RWPE2 (cell line): ENCODE measurements around the gene CCDC69.

Experiments used
- ATAC-seq: fragments of 200-7000 bp; cut with Tn5 transposase; 3 replicates; pipeline ENCODE4 v1.9.1; 2021; ENCODE audit warnings: low read depth
- DNase-seq: peaks from one replicate; pipeline ENCODE4 v3.0.0-alpha.2; 2020; ENCODE audit warnings: low spot score
- H3K27ac ChIP-seq: fragments of 450-650 bp; 2 replicates; pipeline ENCODE4 v1.5.1; 2017; ENCODE audit warnings: mild to moderate bottlenecking; ENCODE audit not compliant: poor library complexity, severe bottlenecking
- H3K27me3 ChIP-seq: fragments of 250-450 bp; sonication (Bioruptor Pico); 2 replicates; pipeline ENCODE4 v1.5.1; 2021; ENCODE audit warnings: mild to moderate bottlenecking, moderate library complexity; ENCODE audit not compliant: insufficient read depth, poor library complexity, severe bottlenecking
- H3K36me3 ChIP-seq: fragments of 250-450 bp; sonication (Bioruptor Pico); 2 replicates; pipeline ENCODE4 v1.5.1; 2020; ENCODE audit warnings: low read depth, mild to moderate bottlenecking, moderate library complexity
- H3K4me1 ChIP-seq: fragments of 250-450 bp; sonication (Bioruptor Pico); 2 replicates; pipeline ENCODE4 v1.5.1; 2021; ENCODE audit warnings: mild to moderate bottlenecking, moderate library complexity; ENCODE audit not compliant: insufficient read depth, poor library complexity, severe bottlenecking
- H3K4me3 ChIP-seq: fragments of 250-450 bp; sonication (Bioruptor Pico); 2 replicates; pipeline ENCODE4 v1.5.1; 2021; ENCODE audit warnings: mild to moderate bottlenecking, moderate library complexity; ENCODE audit not compliant: severe bottlenecking
- H3K9me3 ChIP-seq: fragments of 250-450 bp; sonication (Bioruptor Pico); 2 replicates; pipeline ENCODE4 v1.5.1; 2021; ENCODE audit warnings: mild to moderate bottlenecking, moderate library complexity; ENCODE audit not compliant: severe bottlenecking
- CTCF ChIP-seq: fragments of 450-650 bp; IDR thresholded peaks from one replicate; pipeline ENCODE4 v1.5.1; 2017; ENCODE audit warnings: mild to moderate bottlenecking, moderate library complexity; ENCODE audit not compliant: poor library complexity, severe bottlenecking

The CCDC69 gene

GRCh38 chr5:151249281-151249680 lies 25.4 kb upstream of the CCDC69 start:
- ATAC-seq = no peak
- H3K27me3 ChIP-seq = no peaks in the 10 kb centered on the region
- no peak overlapping the region for H3K4me3 ChIP-seq
- H3K4me1 ChIP-seq = peaks cover 4% of the 10 kb centered on the region
- H3K9me3 ChIP-seq = no peaks in the 10 kb centered on the region
- H3K36me3 ChIP-seq = no peaks in the 10 kb centered on the region
- TF ChIP-seq CTCF = no peak
- no peak for DNase-seq
- no peak overlapping the region for H3K27ac ChIP-seq

GRCh38 chr5:151248651-151249050 lies 24.8 kb upstream of the CCDC69 start:
- no peaks in the 10 kb centered on the region for H3K27me3 ChIP-seq
- ATAC-seq (no peak), DNase-seq (no peak)
- no peaks in the 10 kb centered on the region for H3K36me3 ChIP-seq
- H3K4me1 ChIP-seq = no peaks in the 10 kb centered on the region
- TF ChIP-seq CTCF = no peak
- H3K27ac ChIP-seq = no peak overlapping the region
- no peak overlapping the region for H3K4me3 ChIP-seq
- no peaks in the 10 kb centered on the region for H3K9me3 ChIP-seq

- no peaks in the 10 kb centered on the region for H3K9me3 ChIP-seq
- no peak for DNase-seq
- H3K27ac ChIP-seq = no peak overlapping the region
- H3K4me3 ChIP-seq = no peak overlapping the region
- no peaks in the 10 kb centered on the region for H3K27me3 ChIP-seq
- no peaks in the 10 kb centered on the region for H3K36me3 ChIP-seq
- ATAC-seq = no peak
- no peaks in the 10 kb centered on the region for H3K4me1 ChIP-seq
- no peak for TF ChIP-seq CTCF
These were observed 21.9 kb upstream of the CCDC69 start for GRCh38 chr5:151245680-151246219.

GRCh38 chr5:151244206-151244605 lies 20.3 kb upstream of the CCDC69 start:
- no peak for TF ChIP-seq CTCF
- H3K27me3 ChIP-seq = no peaks in the 10 kb centered on the region
- H3K4me1 ChIP-seq = no peaks in the 10 kb centered on the region

GRCh38 chr5:151243564-151243963 lies 19.7 kb upstream of the CCDC69 start:
- Histone ChIP-seq H3K4me1 (no peaks in the 10 kb centered on the region), H3K9me3 (no peaks in the 10 kb centered on the region), H3K36me3 (no peaks in the 10 kb centered on the region), H3K27ac (no peak overlapping the region), H3K4me3 (no peak overlapping the region), H3K27me3 (no peaks in the 10 kb centered on the region)
- ATAC-seq (no peak), DNase-seq (no peak)
- no peak for TF ChIP-seq CTCF

More at GRCh38 chr5:151244206-151244605, 20.3 kb upstream of the CCDC69 start:
- Histone ChIP-seq H3K4me3 (no peak overlapping the region), H3K9me3 (no peaks in the 10 kb centered on the region), H3K36me3 (no peaks in the 10 kb centered on the region), H3K27ac (no peak overlapping the region)
- no peak for DNase-seq
- ATAC-seq = no peak
